8988T (cell line): ENCODE measurements around the gene POLR1G.
A peak's percentile ranks its signal among the peaks of the same experiment; 100 is the strongest.
"Not testable (repeated sequence)": the region's sequence is repeated elsewhere in the genome, so short reads cannot be mapped to it uniquely, and the experiment has no call there.

Experiments used
- DNase-seq: peaks from one replicate; pipeline ENCODE4 v3.0.0; 2011

The POLR1G gene

DNA sequence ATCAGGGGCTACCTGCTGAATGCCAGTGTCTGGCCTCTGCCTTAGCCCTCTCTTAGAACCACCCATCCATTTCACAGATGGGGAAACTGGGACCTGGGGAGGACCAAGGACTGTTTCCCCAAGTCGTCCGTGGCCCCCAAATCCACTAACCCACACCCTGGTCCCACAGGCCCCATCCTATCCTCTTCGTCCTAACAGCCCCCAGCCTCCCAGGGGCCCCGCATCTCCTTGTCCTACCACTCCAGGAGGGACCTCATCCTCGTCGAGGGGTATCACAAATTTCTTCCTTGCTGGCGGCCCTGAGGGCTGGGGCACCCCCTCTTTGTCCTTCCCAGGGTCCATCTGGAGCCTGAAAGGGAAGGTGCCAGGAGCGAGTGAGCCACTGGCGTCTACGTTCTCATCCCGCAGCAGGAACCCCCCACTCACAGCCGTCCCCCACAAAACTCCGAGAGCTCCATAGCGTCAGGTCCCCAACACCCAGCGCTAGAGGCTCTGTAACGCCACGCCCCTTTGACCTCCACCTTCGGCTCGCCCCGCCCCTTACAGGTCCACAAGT lies 16.7 kb downstream of the POLR1G start:
- no peak for DNase-seq

DNA sequence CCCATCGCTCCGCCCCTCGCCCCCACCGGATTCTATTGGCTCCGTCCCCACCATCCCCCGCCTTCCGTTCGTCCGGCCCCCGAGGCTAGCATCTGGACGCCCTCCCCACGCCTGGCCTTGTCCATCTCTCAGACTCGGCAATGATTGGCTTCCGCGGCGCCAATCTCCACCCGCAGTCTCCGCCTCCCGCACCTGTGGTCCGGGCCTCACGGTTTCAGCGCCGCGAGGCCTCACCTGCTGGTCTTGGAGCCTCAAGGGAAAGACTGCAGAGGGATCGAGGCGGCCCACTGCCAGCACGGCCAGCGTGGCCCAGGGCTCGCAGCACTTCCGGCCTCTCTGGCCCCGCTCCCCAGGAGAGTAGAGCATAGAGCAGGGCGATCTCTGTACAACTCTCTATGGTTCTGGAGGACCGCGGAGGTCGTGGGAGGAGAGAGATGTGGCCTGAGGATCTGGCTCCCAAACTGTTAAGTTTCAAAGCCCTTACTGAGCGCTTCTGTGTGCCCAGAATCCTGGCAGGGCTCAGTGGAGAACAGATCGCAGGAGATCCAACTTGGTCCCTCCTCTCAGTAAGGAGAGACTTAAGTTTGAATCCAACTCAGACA lies 17.2 kb downstream of the POLR1G start, which contains the start of gene ERCC1:
Gene ERCC1, minus strand, starts transcription at position 329 of the 602 bp plus-strand sequence. CDS start 543 bp downstream, outside the sequence.
- DNase-seq = peak; percentile 72

DNA sequence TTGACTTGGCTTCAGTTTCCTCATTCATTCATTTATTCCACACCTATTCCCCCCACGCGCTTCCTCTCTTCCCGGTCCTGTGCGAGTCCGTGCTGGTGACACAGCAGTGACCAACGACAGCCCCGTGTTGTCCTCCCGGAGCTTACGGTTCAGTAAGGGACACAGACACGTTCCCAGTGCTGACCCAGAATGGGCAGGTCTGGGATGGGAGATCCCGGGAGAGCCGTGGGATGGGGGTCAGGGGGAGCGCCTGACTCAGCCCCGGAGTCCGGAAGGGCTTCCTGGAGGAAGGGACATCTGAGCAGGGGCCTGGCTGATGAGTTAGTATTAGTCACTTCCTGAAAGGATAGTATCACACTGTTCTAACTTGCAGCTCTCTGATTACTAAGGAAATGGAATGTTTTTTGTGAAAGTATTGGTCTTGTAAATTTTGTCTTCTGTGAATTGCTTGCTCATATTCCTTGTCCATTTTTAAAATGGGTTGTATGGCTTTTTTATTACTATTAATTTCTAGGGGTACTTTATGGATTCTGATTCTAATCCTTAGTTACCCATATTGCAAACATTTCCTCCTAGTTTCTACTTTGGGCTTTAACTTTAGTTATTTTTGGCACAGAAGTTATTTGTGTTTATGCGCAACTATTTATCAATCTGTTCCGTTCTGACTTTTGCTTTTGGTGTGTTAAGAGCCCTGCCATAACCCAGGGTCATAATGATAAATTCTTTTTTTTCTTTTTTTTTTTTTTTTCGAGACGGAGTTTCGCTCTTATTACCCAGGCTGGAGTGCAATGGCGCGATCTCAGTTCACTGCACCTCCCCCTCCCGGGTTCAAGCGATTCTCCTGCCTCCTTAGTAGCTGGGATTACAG lies 18.0 kb downstream of the POLR1G start:
- peak; percentile 60 for DNase-seq

DNA sequence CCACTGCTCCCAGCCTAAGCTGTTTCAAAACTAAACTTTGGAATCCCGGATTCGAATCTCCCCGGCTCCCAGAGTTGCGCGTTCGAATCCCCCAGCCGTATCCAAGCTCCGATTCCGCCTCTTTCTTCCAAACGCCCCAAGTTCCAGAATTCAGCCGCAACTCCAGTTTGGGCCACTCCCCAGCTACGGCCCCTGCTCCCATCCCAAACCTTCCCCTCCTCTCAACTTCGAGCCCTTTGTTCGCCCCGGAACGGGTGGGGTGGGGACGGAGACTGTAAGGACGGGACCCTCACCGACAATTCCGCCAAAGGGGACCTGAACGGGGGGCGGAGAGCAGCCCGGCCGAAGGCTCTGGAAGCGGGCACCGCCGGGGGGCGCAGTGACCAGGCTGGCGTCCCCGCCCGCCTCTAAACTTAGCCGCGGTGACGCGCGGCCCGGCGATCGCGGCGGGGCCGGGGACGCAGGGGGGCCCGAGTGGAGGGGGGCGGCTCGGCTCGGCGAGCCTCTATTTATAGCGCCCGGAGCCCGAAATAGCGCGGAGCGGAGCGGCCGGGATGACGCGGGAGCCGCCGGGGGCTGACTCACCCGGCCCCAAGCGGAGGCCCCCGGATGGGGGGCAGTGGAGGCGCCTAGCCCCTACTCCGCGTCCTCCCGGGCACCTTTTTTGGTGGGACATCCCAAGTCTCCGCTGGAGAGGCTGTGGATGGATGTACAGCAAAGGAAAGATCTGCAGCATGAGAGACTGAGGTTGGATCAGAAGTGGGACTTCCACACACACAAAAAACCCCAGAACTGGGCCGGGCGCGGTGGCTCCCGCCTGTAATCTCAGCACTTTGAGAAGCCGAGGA lies 22.2 kb downstream of the POLR1G start:
- peak; percentile 52 for DNase-seq

DNA sequence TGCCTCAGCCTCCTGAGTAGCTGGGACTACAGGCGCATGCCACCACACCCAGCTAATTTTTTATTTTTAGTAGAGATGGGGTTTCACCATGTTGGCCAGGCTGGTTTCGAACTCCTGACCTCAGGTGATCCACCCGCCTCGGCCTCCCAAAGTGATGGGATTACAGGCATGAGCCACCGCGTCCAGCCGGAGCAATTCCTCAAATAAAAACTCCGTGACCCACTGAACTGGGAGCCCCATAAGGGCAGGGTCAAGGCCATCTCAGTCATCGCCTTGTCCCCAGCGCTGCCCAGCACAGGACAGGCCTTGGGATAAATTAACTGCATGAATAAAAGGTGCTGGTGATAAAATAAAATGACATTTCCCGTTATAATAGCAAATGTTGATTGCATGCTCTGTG lies 23.5 kb downstream of the POLR1G start:
- not testable (repeated sequence) for DNase-seq

DNA sequence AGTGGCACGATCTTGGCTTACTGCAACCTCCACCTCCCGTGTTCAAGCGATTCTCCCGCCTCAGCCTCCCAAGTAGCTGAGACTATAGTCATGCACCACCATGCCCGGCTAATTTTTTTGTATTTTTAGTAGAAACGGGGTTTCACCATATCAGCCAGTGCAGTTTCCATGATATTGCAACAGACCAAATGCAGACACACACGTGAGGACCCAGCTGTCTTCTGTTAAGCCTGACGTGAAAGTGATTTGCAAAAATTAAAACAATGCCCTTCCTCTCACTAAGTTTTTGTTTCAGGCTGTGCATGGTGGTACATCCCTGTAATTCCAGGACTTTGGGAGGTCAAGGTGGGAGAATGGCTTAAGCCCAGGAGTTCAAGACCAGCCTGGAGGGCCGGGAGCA lies 24.6 kb downstream of the POLR1G start:
- not testable (repeated sequence) for DNase-seq

DNA sequence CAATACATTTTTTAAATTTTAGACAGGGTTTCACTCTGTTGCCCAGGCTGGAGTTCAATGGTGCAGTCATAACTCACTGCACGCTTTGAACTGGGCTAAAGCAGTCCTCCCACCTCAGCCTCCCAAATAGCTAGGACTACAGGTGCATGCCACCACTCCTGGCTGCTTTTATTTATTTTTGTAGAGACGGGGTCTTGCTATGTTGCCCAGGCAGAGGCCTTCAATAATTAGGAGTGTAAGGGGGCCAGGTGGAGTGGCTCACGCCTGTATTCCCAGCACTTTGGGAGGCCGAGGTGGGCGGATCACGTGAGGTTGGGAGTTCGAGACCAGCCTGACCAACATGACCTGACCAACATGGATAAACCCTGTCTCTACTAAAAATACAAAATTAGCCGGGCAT lies 26.1 kb downstream of the POLR1G start:
- DNase-seq = not testable (repeated sequence)

DNA sequence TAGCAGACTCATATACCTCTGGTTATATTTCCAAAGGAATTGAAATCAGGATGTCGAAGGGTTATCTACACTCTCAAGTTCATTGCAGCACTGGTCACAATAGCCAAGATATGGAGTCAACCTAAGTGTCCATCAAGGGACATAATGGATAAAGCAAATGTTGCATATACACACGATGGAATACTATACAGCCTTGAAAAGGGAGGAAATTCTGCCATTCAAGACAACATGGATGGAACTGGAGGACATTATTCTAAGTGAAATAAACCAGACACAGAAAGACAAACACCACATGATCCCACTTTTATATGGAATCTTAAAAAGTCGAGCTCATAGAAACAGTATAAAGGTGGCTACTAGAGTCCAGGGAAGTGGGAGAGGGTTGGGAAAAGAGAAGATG lies 30.9 kb downstream of the POLR1G start:
- no peak for DNase-seq

DNA sequence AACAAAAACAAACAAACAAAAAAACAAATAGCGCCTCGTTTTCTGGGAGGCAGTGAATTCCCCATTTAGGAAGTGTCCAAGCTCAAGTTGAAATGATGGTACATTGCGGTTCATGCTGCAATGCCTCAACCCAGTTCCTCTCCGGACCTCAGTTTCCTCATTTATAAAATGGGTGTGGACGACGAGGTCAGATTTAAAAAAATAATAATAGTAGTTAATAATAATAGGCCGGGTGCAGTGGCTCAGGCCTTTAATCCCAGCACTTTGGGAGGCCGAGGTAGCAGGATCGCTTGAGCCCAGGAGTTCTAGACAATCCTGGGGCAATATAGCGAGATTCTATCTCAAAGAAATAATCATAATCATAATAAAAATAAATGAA lies 32.7 kb downstream of the POLR1G start:
- DNase-seq = no peak

DNA sequence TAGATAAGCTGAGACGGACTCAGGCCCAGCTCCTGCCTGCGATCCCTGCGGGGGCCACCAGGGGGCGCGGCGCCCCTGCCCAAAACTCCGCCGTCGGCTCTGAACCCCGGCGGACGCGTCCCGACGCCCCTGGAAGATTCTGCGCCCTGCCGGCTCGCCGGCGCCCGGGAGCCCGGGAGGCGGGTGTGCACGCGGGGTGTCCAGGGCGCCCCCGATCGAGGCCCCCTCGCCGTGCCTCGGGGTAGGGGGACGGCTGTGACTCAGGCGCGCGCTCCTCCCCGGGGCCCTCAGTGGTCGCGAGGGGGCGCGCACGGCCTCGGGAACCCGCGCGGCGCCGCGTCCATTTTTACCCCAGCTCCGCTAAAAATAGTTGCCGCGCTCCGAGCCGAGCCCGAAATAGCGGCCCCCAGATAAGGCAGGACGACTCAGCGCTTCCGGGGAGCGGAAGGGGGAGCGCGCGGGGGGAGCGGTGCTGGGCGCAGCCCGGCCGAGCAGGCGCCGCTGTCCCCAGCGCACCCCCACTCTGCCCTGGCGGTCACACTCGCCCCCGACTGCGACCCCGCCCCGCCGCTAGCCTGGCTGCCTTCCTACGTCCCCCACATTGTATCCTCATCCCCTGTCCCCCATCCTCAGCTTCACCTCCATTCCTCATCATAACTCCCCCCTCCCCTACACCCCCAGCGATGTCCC lies 33.3 kb downstream of the POLR1G start:
- peak; percentile 71 for DNase-seq

DNA sequence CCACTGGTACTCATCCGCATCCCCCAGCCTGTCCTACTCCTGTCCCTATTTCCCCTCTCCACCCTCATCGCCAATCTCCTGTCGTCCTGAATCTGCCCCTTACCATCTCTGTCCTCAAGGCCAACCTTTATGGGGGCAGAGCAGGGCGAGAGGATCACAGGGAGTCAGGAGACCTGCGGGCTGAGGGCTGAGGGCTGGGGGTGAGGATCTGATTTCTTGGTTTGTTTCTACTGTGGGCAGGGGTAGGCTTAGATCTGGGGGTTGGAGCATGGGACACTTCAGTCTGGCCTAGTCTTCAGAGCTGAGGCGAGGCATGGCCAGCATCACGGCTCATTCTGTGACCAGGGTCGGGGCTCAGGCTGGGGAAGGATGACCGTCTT lies 33.8 kb downstream of the POLR1G start:
- no peak for DNase-seq

DNA sequence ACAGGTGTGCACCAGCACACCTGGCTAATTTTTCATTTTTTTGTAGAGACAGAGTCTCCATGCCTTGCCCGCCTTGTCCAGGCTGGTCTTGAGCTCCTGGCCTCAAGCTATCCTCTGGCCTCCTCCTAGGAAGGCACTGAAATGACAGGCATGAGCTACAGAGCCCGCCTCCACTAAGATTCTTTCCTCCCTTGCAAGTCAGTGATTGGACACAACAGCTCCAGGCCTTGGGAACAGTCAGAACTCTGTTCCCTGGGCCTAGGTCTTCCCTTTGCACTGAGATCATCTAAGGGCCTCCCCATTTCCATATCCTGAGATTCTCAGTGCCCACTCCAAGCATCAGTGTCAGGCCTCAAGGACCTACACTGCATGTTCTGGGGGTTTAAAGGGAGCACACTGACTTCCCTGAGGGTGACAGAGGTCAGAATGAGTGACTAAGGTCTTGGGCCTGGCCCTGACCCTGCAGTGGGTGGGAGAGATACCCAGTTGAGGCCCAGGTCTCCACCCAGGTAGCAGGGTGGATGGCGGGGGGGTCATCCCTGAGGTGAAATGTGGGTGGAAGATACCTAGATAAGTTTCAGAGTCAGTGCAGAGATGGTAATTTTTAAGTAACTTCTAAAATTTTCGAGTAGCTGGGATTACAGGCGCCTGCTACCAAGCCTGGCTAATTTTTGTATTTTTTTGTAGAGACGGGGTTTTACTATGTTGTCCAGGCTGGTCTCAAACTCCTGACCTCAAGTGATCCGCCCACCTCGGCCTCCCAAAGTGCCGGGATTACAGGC lies 34.6 kb downstream of the POLR1G start:
- DNase-seq = no peak

DNA sequence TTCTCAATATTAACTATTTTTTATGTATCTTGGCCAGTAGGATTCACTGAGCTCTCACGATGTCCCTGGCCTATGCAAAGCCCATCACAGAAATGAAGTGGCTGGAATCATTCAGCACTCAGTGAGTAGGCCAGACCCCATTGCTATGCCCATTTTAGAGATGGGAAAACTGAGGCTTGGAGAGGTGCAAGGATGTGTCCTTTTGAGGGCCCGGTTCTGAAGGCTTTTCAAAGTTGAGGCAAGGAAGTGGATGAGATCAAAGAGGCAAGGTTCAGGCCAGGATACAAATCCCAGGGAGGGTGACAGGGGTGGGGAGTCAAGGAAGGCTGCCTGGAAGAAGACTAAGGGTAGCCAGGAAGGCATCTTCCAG lies 35.9 kb downstream of the POLR1G start:
- no peak for DNase-seq

DNA sequence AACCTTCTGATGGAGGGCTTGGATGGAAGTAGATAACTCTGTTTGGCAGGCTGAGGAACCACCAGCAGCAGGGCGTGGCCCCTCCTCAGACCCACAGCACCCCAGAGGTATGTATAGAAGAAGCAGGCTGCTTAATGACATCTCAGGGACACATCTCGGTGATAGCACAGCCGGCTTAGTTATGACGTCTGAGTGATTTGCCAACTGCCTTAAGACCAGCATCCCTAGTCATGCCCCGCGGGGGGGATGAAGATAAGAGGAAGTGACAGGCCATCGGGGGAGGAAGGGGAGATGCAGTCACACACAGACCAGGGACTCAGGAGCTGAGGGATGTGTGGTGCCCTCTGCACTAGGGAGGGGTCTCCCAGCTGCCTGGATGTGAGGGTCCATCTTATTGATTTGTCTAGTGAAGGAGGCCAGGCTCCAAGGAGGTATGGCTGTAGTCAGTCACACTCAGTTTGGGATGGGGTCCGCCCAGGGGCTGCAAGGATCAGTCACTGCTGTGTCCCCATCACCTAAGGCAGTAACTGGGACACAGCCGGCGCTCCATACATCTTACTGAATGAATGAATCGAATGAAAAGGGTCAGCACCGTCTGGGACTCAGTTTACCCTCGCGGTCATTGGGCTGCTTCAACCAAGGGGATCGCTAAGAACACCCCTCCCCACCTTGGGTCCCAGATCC lies 36.5 kb downstream of the POLR1G start:
- no peak for DNase-seq

DNA sequence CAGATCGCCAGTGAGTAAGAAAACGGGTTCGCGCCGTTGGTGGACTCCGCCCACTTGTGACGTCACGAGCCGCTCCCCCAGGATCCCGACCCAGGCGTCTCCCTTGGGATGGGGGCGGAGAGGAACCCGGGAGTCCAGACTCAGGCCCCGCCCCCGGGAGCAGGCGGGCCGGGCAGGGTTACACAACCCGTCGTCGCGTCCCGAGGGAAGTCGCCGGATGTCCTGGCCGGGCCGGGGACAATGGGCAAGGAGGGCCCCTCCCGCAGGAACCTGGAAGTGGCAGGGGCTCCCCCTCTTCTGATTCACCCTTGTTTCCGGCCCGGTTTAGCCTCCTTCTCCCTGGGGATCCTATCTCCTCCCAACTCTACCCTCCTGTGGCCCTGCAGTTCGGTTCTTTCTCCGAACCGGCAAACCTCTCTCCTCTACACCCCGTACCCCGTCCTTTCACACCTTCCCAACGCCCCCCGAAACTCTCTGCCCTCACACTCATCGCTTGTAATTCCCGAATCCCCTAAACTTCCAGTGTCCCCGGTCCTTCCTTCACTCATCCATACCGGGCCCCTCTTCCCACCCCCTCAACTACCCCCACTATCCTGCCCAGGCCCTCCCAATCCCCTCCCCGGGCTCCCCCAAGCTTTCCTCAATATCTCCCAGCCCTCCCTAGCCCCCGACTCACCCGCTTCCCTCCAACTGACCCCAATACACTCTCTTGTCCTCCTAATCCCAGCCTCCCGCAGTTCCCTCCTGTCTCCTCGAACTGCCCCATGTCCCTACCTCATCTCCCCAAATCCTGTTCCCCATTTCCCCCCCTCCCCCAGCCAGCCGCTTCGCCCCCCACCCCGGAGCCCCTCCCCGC lies 37.2 kb downstream of the POLR1G start:
- DNase-seq = peak; percentile 95

DNA sequence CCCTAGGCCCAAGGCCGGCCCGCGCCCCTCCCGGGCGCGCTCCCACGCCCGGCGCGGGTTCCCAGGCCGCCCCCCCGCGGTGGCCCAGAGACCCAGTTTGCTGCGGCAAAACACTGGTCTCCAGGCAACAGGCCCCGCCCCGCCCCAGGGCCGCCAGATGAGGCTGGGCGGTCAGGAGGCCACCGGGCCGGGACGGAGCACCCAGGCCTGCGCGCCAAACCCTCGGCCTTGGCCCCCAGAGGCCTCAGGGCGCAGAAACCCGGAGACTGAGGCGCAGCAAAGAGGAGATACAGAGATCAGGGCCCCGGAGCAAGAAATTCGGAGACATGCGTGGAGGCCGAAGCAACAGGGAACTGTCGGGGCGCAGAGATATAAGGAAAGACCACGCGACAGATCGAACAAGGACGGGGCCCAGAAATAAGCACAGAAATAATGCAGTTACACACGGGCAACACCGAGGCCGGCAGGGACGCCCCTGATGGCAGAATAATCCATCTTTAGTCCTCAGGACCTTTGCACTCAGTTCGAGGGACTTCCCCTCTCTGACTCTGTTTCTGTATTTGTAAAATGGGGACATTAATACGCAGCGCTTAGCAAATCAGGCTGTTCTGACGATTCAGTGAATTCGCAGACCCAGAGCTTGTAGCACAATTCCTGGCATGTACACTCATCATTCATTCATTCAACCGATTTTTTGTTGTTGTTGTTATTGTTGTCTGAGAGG lies 38.0 kb downstream of the POLR1G start:
- peak; percentile 62 for DNase-seq

DNA sequence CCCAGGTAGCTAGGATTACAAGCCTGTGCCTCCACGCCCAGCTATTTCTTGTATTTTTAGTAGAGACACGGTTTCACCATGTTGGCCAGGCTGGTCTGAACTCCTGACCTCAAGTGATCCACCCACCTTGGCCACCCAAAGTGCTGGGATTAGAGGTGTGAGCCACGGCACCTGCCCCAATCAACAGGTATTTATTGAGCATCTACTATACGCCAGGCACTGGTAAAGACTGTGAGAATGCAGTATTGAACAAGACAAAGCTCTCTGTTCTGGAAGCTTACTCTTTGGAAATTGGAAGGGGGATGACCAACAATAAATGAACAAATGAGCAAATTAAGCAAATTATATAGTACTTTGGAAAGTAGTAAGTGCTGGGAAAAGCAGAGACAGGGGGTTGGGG lies 38.7 kb downstream of the POLR1G start:
- DNase-seq = no peak

DNA sequence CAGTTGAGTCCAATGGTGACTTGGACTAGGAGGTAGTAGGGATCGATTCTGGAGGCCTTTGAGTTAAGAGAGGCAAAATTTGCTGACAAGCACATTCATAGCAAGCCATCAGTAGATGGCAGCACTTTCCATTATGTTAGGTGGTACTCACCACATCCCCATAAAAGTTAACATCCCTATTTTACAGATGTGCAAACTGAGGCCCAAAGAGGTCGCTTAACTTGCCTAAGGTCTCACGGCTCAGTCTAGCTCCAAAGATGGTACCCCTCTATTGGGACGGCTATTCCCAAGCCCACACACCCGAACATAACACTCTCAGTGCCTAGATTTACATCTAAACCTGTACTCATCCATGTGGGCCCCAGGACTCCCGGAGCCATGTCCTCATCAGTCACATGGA lies 39.9 kb downstream of the POLR1G start:
- no peak for DNase-seq

DNA sequence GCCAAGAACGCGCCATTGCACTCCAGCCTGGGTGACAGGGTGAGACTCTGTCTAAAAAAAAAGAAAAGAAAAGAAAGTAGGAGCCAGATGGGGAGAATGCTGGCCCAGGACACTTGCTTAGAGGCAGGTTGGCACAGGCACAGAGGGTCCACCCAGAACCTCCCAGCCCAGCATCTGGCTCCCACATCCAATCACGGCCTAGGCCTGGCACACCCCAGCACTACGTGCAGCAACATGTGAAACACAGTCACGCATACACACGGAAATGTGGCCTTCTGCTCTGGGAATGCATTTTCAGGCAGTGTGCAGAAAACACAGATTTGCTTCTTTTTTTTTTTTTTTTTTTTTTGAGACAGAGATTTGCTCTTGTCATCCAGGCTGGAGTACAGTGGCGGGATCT lies 40.5 kb downstream of the POLR1G start:
- DNase-seq = no peak

DNA sequence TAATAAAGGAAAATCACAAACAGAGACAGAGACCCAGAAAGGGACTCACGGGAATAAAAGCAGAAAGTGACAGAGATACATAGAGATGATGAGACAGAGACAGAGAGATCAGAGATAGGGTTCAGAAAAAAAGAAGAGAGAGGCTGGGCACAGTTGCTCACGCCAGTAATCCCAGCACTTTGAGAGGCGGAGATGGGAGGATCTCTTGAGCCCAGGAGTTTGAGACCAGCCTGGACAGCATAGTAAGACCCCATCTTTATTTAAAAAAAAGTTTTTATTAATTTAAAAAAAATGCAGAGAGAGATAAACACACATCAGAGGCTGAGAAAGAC lies 41.9 kb downstream of the POLR1G start:
- no peak for DNase-seq
